DMS114 treated with DMSO at 0.1 percent for 48 hours (cell line): Measurements from ENCODE around the gene TTLL13.

ENCODE experiments used
- DNase-seq: peaks from one replicate; lab custom pipeline; 2025; ENCODE audit not compliant: unreplicated experiment; lab: John Stamatoyannopoulos, UW

TTLL13 gene

DNA sequence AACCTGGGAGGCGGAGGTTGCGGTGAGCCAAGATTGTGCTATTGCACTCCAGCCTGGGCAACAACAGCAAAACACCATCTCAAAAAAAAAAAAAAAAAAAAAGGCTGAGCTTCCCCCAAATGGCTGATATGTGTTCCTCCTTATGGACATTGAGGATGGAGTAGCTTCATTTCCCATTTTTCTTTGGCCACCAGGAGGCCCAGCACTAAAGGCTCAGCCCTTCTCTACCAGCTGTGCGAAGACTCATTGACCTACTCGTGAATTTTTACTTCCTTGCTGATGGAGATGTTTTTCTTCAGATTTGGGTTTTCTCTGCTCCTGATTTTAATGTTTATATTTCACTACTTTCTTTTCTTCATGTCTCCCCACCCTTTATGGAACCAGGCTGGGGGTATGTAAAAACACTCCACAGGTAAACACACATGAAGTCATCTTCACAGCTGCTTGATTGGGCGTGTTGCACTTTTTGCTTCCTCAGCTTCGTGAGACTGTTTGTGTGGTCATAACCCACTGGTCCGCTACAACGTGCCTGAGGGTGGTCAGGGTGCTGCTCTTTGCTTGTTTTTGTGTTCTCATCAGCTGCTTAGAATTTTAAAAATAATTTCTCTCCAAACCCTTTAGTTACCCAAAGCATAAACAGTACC lies 34.7 kb upstream of the TTLL13 start:
- peak; percentile 34 for DNase-seq

DNA sequence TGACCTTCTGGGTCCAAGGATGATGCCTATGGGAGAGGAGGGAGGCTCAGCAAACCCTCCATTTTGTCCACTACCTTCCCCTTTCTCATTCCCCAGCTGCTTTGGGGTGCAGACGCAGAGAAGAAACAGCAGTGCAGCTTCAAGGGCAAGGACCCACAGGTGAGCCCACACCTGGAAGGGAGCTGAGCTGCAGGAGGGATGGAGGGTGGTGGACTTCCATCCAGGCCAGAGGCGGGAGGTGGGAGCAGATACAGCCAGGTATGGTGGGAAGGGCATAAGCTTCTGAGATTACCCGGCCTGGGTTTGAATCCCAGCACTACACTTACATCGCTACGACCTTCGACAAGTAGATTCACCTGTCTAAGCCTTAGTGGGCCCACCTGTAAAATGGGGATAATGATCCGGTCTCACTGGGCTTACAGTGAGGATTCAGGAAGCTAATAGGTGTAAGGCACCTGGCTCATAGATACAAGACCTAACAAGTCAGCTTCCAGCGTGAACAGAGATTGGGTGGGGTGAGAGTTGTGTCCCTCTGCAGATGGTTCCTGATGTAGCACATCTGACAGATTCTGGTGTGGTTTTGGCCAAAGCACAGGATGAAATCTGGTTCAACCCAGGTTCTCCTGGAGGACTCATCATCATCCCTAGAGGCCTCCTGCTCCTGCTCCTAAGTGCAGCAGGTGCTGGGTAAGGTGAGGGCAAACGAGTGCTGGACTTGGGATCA lies 31.5 kb upstream of the TTLL13 start:
- no peak for DNase-seq

DNA sequence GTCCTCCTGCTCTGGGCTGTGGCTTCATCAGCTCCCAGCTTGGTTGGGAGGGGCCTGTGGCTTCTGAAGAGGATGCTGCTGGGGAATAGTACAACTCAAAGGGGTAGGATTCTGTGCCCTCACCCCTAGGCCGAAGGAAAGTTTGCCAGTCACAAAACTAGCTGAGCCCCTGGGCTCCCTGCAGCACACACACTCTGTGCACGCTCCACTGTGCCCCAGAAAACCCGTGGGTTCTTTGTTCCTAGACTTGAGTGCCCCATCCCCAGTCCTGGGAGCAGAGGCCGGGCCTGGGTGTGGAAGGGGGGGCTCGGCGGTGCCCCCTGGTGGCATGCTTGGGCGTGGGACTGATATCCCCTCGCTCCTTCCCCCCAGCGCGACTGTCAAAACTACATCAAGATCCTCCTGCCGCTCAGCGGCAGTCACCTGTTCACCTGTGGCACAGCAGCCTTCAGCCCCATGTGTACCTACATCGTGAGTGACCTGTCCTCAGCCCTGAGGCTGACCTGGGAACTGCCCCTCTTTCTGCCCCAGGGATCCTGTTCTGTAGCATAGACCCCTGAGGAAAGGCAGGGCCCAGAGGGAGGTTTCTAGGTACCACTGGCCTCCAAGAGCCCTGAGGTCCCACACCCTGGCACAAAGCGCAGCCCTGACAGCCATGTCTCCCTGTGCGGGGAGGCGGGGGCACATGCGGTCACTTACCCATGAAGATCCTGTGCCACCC lies 29.8 kb upstream of the TTLL13 start:
- DNase-seq: no peak

DNA sequence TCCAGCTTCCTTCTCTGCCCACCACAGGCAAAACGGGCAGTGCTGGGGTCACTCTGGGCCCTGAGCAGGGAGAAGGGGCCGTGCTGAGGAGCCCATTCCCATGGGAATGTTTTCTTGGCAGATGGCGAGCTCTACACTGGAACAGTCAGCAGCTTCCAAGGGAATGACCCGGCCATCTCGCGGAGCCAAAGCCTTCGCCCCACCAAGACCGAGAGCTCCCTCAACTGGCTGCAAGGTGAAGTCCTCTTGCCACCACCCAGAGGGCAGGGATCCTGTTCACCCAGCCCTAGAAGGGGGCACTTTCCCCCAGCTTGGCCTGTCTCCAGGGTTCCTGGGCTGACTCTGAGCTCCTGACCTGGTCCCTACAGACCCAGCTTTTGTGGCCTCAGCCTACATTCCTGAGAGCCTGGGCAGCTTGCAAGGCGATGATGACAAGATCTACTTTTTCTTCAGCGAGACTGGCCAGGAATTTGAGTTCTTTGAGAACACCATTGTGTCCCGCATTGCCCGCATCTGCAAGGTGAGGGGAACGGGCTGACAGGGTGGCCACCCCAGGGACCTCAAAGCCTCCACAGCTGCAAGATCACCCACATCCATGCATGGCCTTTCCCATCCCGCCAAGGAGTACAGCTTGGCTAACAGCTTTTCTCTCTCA lies 28.0 kb upstream of the TTLL13 start:
- peak; percentile 48 for DNase-seq

DNA sequence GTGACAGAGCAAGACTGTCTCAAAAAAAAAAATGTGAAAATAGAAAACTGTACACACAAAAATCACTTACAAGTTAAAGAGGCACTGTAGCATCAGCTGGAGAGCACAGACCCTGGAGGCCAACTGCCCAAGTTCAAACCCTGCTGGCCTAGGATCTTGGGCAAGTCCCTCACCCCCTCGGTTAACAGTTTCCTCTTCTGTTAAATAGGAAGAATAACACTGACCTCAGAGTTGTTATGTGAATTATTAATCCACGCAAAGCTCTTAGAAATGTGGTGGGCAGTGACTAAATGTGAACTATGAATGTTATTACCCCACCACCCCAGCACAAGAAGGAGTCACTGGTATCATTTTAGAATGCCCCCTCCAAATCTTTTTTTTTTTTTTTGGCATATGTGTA lies 26.8 kb upstream of the TTLL13 start:
- no peak for DNase-seq

DNA sequence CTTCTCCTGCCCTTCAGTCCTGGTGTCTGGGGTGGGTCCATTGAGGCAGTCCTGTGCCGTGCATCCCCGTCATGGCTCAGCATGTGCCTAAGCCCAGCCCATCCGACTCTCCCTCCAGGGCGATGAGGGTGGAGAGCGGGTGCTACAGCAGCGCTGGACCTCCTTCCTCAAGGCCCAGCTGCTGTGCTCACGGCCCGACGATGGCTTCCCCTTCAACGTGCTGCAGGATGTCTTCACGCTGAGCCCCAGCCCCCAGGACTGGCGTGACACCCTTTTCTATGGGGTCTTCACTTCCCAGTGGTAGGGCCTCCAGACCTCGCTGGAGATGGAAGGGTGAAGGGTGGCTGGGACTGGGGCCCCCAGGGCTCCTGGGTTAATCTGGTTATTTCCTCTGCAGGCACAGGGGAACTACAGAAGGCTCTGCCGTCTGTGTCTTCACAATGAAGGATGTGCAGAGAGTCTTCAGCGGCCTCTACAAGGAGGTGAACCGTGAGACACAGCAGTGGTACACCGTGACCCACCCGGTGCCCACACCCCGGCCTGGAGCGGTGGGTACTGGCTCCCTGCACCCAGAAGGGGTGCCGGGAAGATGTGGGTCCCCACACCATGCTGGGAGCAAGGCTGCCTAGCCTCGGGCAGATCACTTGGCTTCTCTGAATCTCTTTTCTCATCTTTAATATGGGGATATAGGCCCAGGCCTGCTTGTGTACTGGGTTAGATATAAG lies 25.8 kb upstream of the TTLL13 start:
- no peak for DNase-seq

DNA sequence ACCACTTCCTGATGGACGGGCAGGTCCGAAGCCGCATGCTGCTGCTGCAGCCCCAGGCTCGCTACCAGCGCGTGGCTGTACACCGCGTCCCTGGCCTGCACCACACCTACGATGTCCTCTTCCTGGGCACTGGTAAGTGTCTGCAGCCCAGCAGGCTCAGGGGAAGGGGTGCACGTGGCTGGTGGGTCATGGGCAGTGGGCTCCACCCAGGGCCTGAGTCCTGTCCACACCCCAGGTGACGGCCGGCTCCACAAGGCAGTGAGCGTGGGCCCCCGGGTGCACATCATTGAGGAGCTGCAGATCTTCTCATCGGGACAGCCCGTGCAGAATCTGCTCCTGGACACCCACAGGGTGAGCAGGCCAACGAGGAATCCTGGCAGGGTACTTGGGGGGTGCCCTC lies 24.3 kb upstream of the TTLL13 start:
- DNase-seq: no peak

DNA sequence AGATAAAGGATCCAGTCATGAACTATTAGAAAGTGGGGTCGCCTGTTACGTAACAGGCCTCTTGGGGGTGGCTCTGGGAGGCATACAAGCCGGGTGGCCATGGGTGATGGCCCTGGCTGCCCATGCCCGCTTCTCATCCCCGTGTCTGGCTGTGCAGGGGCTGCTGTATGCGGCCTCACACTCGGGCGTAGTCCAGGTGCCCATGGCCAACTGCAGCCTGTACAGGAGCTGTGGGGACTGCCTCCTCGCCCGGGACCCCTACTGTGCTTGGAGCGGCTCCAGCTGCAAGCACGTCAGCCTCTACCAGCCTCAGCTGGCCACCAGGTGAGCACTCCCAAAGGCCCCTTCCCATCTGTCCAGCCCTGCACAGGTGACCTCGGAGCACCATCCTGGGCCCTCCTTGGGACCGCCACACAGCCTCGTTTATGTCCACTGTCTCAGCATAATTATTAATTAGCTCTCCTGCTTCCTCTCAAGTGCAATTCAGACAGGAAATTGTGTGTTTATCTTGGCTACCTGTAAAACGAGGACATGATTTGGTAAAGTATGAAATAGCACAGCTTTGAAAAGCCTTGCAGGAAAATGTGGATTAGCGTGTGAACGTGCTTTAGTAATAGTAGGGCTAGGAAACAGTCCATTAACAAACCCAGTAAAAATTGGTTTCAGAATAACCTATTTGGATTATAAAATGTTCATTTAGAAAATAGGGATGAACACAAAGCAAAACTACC lies 23.7 kb upstream of the TTLL13 start:
- DNase-seq: no peak

DNA sequence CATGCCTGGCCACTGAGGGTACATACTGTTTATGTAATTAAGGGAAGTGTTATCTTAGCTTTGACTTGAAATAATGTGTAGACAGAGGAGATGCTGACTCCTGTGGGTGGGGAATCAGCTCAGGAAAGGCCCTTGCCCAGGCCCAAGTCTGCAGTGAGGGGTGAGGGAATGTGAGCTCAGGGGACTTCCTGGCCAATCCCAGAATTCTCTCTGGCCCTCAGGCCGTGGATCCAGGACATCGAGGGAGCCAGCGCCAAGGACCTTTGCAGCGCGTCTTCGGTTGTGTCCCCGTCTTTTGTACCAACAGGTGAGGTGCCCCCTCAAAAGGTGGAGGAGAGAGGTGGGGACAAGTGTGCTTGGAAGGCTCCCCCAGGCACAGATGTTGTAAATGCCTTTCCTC lies 22.0 kb upstream of the TTLL13 start:
- no peak for DNase-seq

DNA sequence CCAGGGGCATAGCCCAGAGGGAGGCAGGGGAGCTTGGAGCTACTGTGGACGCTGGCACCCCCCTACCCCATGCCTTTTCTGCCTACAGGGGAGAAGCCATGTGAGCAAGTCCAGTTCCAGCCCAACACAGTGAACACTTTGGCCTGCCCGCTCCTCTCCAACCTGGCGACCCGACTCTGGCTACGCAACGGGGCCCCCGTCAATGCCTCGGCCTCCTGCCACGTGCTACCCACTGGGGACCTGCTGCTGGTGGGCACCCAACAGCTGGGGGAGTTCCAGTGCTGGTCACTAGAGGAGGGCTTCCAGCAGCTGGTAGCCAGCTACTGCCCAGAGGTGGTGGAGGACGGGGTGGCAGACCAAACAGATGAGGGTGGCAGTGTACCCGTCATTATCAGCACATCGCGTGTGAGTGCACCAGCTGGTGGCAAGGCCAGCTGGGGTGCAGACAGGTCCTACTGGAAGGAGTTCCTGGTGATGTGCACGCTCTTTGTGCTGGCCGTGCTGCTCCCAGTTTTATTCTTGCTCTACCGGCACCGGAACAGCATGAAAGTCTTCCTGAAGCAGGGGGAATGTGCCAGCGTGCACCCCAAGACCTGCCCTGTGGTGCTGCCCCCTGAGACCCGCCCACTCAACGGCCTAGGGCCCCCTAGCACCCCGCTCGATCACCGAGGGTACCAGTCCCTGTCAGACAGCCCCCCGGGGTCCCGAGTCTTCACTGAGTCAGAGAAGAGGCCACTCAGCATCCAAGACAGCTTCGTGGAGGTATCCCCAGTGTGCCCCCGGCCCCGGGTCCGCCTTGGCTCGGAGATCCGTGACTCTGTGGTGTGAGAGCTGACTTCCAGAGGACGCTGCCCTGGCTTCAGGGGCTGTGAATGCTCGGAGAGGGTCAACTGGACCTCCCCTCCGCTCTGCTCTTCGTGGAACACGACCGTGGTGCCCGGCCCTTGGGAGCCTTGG lies 21.3 kb upstream of the TTLL13 start:
- no peak for DNase-seq

DNA sequence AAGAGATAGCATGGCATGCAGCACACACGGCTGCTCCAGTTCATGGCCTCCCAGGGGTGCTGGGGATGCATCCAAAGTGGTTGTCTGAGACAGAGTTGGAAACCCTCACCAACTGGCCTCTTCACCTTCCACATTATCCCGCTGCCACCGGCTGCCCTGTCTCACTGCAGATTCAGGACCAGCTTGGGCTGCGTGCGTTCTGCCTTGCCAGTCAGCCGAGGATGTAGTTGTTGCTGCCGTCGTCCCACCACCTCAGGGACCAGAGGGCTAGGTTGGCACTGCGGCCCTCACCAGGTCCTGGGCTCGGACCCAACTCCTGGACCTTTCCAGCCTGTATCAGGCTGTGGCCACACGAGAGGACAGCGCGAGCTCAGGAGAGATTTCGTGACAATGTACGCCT lies 20.4 kb upstream of the TTLL13 start:
- no peak for DNase-seq

DNA sequence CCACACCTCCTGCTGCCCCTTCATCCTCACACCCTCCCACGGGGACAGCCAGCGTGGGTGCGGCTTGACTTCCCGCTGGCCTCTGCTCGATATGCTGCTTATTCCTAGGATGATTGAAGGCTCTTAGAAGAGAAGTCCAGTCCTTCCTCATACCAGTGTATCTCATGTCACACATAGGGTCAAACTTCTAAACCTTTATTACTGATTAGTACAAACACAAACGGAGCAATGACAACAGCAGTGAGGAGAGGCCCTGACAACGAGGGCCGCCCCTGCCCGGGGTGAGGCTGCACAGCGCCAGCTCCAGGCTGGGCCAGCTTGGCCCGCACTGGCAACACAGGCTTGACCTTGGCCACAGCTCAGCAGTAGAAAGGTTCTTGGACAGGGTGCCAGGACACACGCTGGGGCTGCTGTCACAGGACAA lies 19.3 kb upstream of the TTLL13 start:
- no peak for DNase-seq

DNA sequence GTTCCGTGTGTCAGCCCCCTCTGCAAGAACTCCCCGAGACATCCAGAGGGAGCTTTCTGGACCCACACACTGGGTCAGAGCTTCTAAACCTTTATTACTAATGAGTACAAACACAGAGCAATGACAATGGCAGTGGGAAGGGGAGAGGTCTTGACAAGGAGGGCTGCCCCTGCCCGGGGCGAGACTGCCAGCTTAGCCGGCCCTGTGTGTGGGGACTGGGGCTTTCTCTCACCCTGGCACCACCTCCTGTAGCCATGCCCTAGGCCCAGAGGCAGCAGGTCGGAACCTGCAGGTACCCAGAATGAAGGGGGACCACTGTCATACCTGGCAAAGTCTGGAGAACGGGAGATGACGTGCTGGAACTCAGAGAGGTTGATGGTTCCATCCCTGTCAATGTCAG lies 18.7 kb upstream of the TTLL13 start:
- DNase-seq: no peak

DNA sequence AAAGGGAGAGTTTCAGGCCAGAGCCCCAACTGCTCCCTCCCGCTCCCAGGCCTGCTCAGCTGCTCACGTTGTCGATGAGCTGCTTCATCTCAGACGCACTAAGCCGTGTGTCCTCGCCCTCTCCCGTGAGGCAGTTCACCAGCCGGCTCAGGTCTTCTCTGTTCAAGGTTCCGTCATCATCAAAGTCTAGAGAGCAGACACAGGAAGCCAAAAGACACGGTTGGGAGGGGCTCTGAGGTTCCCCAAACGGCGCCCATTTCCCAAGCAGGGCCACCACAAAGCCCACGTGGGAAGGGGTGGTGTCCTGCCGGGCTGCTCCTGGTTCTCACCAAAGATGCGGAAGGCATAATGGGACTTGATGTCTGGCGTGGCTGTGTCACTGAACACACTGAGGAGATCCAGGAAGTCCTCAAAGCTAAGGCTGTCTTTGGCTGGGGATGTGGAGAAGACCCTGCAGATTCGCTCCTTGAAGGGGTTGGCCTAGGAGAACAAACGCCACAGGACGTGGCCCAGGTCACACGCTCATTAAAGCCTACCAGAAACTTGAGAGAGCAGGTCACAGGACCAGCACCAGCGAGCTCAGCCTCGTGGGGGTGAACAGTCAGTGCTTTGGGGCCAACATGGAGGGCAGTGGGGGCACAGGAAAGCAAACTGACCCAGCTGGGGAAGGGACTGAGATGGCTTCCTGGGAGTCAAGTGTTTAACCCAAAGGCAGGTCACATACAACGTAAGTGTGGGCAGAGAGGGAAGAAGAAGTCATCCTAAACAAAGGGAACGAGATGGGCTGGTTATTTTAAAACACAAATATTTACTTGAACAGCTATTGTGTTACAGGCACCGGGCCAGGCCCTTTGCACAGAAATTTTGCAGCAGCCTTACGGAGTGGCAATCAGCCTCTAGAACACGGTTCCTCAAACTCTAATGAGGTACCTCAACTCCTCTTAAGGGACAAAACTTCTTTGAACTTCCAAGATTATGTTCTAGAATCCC lies 18.0 kb upstream of the TTLL13 start:
- no peak for DNase-seq

DNA sequence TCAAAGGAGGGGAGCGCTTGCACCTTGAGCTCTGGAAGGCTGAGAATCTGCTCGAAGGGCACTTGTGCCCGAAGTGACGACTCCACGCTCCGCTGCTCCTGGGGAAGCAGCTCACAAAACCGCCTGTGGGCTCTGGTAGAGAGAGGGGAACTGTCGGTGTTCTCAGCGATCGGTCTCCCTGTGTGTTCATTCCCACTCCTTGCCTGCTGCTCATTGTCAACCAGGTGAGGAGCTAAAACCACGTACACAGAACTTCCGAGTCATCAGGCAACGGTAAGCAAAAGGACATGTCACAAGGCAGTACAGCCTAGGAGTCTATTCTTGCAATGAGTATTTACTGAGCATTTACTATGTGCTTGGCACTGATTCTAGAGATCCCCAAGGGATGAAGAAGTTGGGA lies 17.2 kb upstream of the TTLL13 start:
- DNase-seq: no peak

DNA sequence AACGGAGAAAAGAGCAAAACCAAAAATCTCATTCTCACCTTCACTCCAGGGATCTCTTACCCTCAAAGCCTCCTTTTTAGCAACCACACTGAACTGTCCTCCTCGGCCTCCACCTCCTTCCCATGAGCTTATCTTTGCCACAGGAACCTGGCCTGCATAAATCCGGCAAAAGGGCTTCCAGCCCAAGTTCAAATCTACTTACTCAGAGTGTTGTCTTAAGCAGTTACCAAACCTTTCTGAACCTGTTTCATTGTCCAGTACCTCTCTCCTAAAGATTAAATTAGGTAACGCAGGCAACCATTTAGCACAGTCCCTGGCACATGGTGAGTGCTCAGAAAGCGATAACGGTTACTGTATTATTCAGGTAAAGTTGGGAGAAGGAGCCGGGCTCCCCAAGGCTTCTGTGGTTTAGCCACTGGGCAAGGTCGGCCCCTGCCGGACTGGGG lies 16.4 kb upstream of the TTLL13 start:
- no peak for DNase-seq

DNA sequence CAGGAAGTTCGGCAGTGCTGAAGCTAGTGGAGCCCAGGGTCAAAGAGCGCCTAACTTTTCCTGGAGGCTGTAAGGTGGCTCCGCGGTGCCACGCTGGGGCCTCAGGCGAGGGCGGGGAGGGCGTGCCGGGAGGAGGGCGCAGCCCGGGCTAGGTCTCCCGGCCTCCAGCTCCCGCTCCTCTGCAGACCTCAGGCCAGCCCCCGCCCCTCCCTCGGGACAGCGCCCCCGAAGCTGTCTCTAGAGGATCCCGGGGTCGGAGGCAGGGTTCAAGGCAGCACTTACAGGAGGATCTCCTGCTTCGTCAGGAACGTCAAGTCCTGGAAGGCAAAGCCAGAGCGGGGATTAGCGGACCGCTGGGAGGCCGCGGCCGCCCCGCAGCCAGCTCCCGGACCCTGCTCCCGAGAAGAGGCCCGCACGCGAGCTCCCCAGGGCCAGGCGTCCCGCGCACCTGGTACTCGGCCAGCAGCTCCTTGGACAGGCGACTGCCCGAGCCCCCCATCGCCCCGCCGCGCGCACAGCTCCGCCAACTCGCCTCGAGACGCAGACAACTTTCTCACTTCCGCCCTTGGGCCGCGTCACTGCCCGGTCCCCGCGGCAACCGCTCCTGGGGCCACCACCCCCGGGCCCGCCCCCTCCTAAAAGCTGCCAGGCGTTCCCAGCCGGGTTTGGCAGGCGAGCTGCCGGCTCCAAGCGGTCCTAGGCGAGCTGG lies 15.8 kb upstream of the TTLL13 start, which contains the start of gene CIB1:
Gene CIB1, minus strand, starts transcription at position 555 of the 709 bp plus-strand sequence. Its CDS starts 56 bp downstream, at position 499.
- DNase-seq: peak; percentile 86
